Activated CD4-positive, alpha-beta T cell treated with anti-CD3 and anti-CD28 coated beads, Interleukin-2, amount 50 U/mL, for 4 hours (primary cell): ENCODE results near the gene MUS81.
A peak's percentile ranks its signal among the peaks of the same experiment; 100 is the strongest.
"Not testable (repeated sequence)": the region's sequence is repeated elsewhere in the genome, so short reads cannot be mapped to it uniquely, and the experiment has no call there.

ENCODE experiments used
- DNase-seq, 2 experiments: peaks; one replicate each; pipeline ENCODE4 v3.0.0-alpha.2; 2020

Gene MUS81

GRCh38 chr11:65873318-65874156 is 13.3 kb downstream of the MUS81 start:
- DNase-seq: peak; percentile 92 to 95

- DNase-seq: no peak
Observed at GRCh38 chr11:65879617-65880016, 19.4 kb downstream of the MUS81 start, which contains the start of gene CTSW. Gene CTSW (plus strand): TSS chr11:65879837. CDS start chr11:65879855, 18 bp downstream.

GRCh38 chr11:65880027-65880426 is 19.8 kb downstream of the MUS81 start:
- no peak for DNase-seq

GRCh38 chr11:65880844-65881421 is 20.7 kb downstream of the MUS81 start:
- DNase-seq: no peak

GRCh38 chr11:65882120-65883057 is 22.2 kb downstream of the MUS81 start:
- DNase-seq: no peak

GRCh38 chr11:65883058-65883761 is 23.0 kb downstream of the MUS81 start:
- no peak for DNase-seq

GRCh38 chr11:65883786-65884715 is 23.8 kb downstream of the MUS81 start:
- no peak for DNase-seq

GRCh38 chr11:65884716-65885092 is 24.5 kb downstream of the MUS81 start:
- DNase-seq: peak; percentile 75 to 76

- DNase-seq: no peak
Observed at GRCh38 chr11:65885231-65885630, 25.0 kb downstream of the MUS81 start.

GRCh38 chr11:65885808-65886536 is 25.7 kb downstream of the MUS81 start:
- DNase-seq: no peak

GRCh38 chr11:65886826-65887722 is 26.8 kb downstream of the MUS81 start:
- no peak for DNase-seq

GRCh38 chr11:65887723-65888162 is 27.5 kb downstream of the MUS81 start:
- DNase-seq: peak in 1 of 2 experiments; percentile 20

GRCh38 chr11:65888163-65888814 is 28.1 kb downstream of the MUS81 start, which contains the start of gene FIBP:
Gene FIBP (minus strand): TSS chr11:65888471. CDS start chr11:65888418, 53 bp downstream.
- DNase-seq: peak; percentile 94

- DNase-seq: peak; percentile 97 to 98
Observed at GRCh38 chr11:65890324-65891218, 30.3 kb downstream of the MUS81 start, which contains the start of gene CCDC85B. Gene CCDC85B (plus strand): TSS chr11:65890673. CDS start chr11:65890784, 111 bp downstream.

- peak in 1 of 2 experiments; percentile 43 for DNase-seq
Observed at GRCh38 chr11:65891219-65892136, 31.2 kb downstream of the MUS81 start.

GRCh38 chr11:65892137-65892540 is 31.9 kb downstream of the MUS81 start:
- not testable (repeated sequence) for DNase-seq
